ENCODE data around the gene DCLK2.
A peak's percentile ranks its signal among the peaks of the same experiment; 100 is the strongest.

DCLK2 gene

GRCh38 chr4:150280081-150280895, 202.0 kb downstream of the DCLK2 start:
- no peak for DNase-seq

- no peak for DNase-seq
Measured at GRCh38 chr4:150280975-150281374, 202.7 kb downstream of the DCLK2 start.

GRCh38 chr4:150283689-150284088, 205.4 kb downstream of the DCLK2 start:
- DNase-seq, result no peak

GRCh38 chr4:150286656-150287055, 208.4 kb downstream of the DCLK2 start:
- no peak for DNase-seq

- DNase-seq, result no peak
Measured at GRCh38 chr4:150289198-150289597, 211.0 kb downstream of the DCLK2 start.

- no peak for DNase-seq
Measured at GRCh38 chr4:150289881-150290280, 211.6 kb downstream of the DCLK2 start.

- peak; percentile 28 for DNase-seq
Measured at GRCh38 chr4:150297861-150298474, 219.7 kb downstream of the DCLK2 start.

- DNase-seq, result no peak
Measured at GRCh38 chr4:150299816-150300215, 221.6 kb downstream of the DCLK2 start.

GRCh38 chr4:150302553-150302952, 224.3 kb downstream of the DCLK2 start:
- no peak for DNase-seq

- no peak for DNase-seq
Measured at GRCh38 chr4:150305995-150306394, 227.8 kb downstream of the DCLK2 start.

GRCh38 chr4:150306719-150307118, 228.5 kb downstream of the DCLK2 start:
- DNase-seq, result no peak

Data from retina (tissue), 1 donor.